ENCODE data around the gene LVRN. TPM values are rescaled to one million over a fixed set of nuclear protein-coding genes. Genes with fewer than 3 reads are reported as not detected.

LVRN gene
- total and polyA plus RNA-seq, 12 donors: 0.19 to 3.7 (median 0.35) TPM

GRCh38 chr5:116046823-116047222, 84.5 kb downstream of the LVRN start:
- Histone ChIP-seq H3K4me3 (no peak overlapping the region), H3K27ac (no peak overlapping the region), H3K27me3 (no peaks in the 10 kb centered on the region), H3K4me1 (replicated peaks in 1 of 2) (no peaks in the 10 kb centered on the region), H3K36me3 (replicated peaks in 1 of 2) (no peaks in the 10 kb centered on the region), H3K9me3 (replicated peaks in 1 of 3) (no peaks in the 10 kb centered on the region)
- TF ChIP-seq, protein P1, sequence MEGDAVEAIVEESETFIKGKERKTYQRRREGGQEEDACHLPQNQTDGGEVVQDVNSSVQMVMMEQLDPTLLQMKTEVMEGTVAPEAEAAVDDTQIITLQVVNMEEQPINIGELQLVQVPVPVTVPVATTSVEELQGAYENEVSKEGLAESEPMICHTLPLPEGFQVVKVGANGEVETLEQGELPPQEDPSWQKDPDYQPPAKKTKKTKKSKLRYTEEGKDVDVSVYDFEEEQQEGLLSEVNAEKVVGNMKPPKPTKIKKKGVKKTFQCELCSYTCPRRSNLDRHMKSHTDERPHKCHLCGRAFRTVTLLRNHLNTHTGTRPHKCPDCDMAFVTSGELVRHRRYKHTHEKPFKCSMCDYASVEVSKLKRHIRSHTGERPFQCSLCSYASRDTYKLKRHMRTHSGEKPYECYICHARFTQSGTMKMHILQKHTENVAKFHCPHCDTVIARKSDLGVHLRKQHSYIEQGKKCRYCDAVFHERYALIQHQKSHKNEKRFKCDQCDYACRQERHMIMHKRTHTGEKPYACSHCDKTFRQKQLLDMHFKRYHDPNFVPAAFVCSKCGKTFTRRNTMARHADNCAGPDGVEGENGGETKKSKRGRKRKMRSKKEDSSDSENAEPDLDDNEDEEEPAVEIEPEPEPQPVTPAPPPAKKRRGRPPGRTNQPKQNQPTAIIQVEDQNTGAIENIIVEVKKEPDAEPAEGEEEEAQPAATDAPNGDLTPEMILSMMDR (IDR thresholded peaks at IDR 0.05): no peak
- TF ChIP-seq POLR2A (IDR thresholded peaks at IDR 0.05): no peak
- DNase-seq: no peak
- 74 to 86% (median 85%) methylated on average over 2 of the region's 2 CpGs for WGBS, 4 donors
- intact Hi-C loops (cut with DNase I): no loop called here

GRCh38 chr5:116058346-116058936, 96.2 kb downstream of the LVRN start:
- TF ChIP-seq POLR2A (IDR thresholded peaks at IDR 0.05): no peak
- TF ChIP-seq, protein P1 (IDR thresholded peaks at IDR 0.05): no peak
- no peak for DNase-seq
- Histone ChIP-seq H3K27ac (no peak overlapping the region), H3K4me3 (no peak overlapping the region), H3K27me3 (no peaks in the 10 kb centered on the region), H3K36me3 (replicated peaks in 1 of 2) (no peaks in the 10 kb centered on the region), H3K9me3 (replicated peaks in 1 of 3) (no peaks in the 10 kb centered on the region), H3K4me1 (replicated peaks in 1 of 2) (no peaks in the 10 kb centered on the region)
- intact Hi-C loops (cut with DNase I): no loop called here
- 77 to 83% (median 80%) methylated on average over 13 of the region's 13 CpGs for WGBS, 4 donors

DNA sequence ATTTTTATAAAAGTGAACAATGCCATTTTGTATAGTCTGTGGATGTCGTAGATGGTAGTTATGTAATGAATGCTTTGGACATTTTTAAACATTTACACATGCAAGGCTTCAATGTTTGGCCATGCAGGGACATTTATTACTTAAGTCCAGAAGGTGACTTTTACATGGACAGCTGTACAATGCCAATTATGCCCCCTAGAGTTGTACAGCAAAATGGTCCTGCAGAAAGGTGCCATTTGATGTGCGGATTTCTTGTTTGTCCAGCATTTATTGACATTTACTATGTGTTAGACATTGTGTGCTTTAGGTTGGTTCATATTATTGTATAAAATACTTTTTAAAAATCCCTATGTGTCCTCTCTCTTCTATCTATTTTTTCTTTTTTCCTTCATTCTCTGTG, 100.1 kb downstream of the LVRN start:
- H3K4me1 ChIP-seq (replicated peaks in 1 of 2): no peaks in the 10 kb centered on the region
- peaks cover 6% of the 10 kb centered on the region for H3K27me3 ChIP-seq
- no peaks in the 10 kb centered on the region for H3K36me3 ChIP-seq (replicated peaks in 1 of 2)
- no peak overlapping the region for H3K27ac ChIP-seq
- 81 to 91% (median 87%) methylated on average over 2 of the region's 2 CpGs for WGBS, 4 donors
- TF ChIP-seq POLR2A (IDR thresholded peaks at IDR 0.05): no peak
- TF ChIP-seq, protein P1 (IDR thresholded peaks at IDR 0.05): no peak
- no peak overlapping the region for H3K4me3 ChIP-seq
- intact Hi-C loops (cut with DNase I): loop anchor here in 1 of 2 donors (10.0 kb wide), 1 partner anchor 168 kb away; no protein-coding TSS in a partner anchor
- no peaks in the 10 kb centered on the region for H3K9me3 ChIP-seq (replicated peaks in 1 of 3)
- no peak for DNase-seq

DNA sequence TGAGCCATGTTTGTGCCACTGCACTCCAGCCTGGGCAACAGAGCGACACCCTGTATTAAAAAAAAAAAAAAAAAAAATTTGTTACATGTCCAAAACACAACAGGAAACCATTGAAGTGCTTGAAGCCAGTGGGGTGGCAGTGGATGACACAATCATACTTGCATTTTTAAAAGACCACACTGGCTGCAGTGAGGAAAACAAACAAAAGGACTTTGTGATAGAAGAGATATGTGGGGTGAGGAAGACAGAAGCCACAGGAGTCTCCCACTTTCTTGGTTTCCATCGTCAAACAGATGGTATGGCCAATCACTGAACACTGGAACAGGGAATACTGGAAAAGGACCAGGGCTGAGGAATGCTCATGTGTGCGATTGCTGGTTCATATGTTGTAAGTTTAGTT, 101.7 kb downstream of the LVRN start:
- 83 to 91% (median 88%) methylated on average over 3 of the region's 3 CpGs for WGBS, 4 donors
- no peak for TF ChIP-seq POLR2A (IDR thresholded peaks at IDR 0.05)
- TF ChIP-seq, protein P1 (IDR thresholded peaks at IDR 0.05): no peak
- intact Hi-C loops (cut with DNase I): loop anchor here in 1 of 2 donors (10.0 kb wide), 1 partner anchor 169 kb away; no protein-coding TSS in a partner anchor
- no peak overlapping the region for H3K27ac ChIP-seq
- no peaks in the 10 kb centered on the region for H3K4me1 ChIP-seq (replicated peaks in 1 of 2)
- no peak overlapping the region for H3K4me3 ChIP-seq
- DNase-seq: no peak
- H3K27me3 ChIP-seq: peaks cover 6% of the 10 kb centered on the region
- H3K9me3 ChIP-seq (replicated peaks in 1 of 3): no peaks in the 10 kb centered on the region
- no peaks in the 10 kb centered on the region for H3K36me3 ChIP-seq (replicated peaks in 1 of 2)
